Fibroblast of the aortic adventitia (primary cell): ENCODE results near the gene ADAMTSL1. TPM values are rescaled to one million over a fixed set of nuclear protein-coding genes. Genes with fewer than 3 reads are reported as not detected.

Experiments
- DNase-seq: peaks from one replicate; pipeline ENCODE4 v3.0.0-alpha.2; 2010; ENCODE audit warnings: low read depth
- H3K4me3 ChIP-seq: 2 replicates; pipeline ENCODE4 v1.5.1; 2011; ENCODE audit warnings: low read depth, mild to moderate bottlenecking, control low read depth, low read length, moderate library complexity
- total RNA-seq: library from RNA; depleted of rRNA; stranded (reverse); fragments of >200 nt; gene quantifications from 2 replicates; pipeline ENCODE4 v1.2.3, GENCODE V29; 2012; ENCODE audit warnings: low replicate concordance
- TF ChIP-seq, protein P1 (sequence below): IDR thresholded peaks from 2 replicates; pipeline ENCODE4 v1.5.1; 2011; ENCODE audit warnings: mild to moderate bottlenecking, low read length, control low read depth, inconsistent platforms; ENCODE audit not compliant: insufficient read depth

ADAMTSL1 gene
- total RNA-seq, 1 donor = 179 TPM

DNA sequence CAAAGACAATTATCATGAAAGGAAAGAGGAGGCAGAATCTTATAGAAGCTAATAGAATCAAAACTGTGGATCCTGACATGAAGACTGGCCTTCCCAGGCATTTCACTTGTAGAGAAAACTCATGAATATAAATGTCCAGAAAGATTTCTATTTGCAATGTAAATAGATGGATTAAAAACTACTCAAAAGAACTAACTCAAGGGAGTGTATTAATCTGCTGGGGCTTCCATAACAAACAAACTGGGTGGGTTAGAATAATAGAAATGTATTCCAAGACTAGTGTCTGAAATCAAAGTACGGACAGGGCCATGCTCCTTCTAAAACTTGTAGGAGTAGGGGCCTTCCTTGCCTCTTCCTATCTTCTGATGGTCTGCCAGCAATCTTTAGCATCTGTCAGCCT, 267.4 kb downstream of the ADAMTSL1 start:
- TF ChIP-seq, protein P1, sequence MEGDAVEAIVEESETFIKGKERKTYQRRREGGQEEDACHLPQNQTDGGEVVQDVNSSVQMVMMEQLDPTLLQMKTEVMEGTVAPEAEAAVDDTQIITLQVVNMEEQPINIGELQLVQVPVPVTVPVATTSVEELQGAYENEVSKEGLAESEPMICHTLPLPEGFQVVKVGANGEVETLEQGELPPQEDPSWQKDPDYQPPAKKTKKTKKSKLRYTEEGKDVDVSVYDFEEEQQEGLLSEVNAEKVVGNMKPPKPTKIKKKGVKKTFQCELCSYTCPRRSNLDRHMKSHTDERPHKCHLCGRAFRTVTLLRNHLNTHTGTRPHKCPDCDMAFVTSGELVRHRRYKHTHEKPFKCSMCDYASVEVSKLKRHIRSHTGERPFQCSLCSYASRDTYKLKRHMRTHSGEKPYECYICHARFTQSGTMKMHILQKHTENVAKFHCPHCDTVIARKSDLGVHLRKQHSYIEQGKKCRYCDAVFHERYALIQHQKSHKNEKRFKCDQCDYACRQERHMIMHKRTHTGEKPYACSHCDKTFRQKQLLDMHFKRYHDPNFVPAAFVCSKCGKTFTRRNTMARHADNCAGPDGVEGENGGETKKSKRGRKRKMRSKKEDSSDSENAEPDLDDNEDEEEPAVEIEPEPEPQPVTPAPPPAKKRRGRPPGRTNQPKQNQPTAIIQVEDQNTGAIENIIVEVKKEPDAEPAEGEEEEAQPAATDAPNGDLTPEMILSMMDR = no peak
- DNase-seq = no peak
- no peak overlapping the region for H3K4me3 ChIP-seq

DNA sequence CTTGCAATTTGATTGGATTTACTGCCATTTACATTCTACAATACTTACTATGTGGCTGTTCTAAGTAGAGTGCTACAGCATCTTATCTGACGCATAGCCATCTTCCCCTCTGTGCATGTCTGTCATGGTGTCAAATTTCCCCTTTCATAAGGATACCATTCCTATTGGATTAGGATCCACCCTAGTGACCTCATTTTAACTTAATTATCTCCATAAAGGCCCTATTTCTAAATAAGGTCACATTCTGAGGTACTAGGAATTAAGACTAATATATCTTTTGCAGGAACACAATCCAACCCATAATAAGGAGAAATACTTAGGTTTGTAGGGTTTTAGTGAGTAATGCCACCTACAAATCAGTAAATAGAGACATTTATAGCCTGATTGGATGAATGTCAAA, 268.0 kb downstream of the ADAMTSL1 start:
- no peak for DNase-seq
- TF ChIP-seq, protein P1 = no peak
- no peak overlapping the region for H3K4me3 ChIP-seq

DNA sequence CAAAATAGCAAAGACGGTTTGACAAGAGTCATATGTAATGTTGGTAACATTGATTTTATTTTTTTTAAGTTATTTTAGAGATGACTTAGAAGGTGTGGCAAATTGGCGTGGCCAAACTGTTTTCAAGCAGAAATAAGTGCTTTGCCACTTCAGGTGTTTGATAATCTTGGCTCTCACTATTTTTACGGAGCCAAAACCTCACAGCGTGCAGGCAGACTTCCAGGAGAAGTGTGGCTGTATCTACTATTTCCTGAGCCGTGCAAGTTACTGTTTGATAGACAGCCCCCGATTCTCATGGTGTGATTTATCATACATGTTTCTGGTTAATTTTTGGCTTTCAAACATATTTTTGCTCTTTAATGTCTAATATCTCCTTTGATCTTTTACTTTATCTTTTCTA, 269.5 kb downstream of the ADAMTSL1 start:
- no peak overlapping the region for H3K4me3 ChIP-seq
- TF ChIP-seq, protein P1 = no peak
- no peak for DNase-seq

DNA sequence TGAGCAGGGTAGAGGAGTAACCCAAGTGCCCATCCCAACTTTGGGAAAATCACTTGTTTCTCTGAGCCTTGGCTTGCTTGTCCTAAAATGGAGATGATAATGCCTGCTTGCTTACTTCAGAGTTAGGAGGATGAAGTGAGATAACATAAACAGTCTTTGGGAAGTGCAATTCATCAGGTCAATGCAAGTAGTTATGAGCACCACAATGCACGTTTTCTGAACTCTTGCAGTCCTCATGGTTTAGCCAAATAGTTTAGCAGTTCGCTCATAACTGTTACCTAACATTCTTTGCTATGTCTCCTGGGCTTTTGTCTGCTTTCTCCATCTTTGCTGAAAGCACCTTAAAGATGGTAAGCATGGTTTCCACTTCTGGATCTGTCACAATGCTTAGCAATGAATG, 270.0 kb downstream of the ADAMTSL1 start:
- no peak overlapping the region for H3K4me3 ChIP-seq
- TF ChIP-seq, protein P1 = no peak
- peak; percentile 60 for DNase-seq

DNA sequence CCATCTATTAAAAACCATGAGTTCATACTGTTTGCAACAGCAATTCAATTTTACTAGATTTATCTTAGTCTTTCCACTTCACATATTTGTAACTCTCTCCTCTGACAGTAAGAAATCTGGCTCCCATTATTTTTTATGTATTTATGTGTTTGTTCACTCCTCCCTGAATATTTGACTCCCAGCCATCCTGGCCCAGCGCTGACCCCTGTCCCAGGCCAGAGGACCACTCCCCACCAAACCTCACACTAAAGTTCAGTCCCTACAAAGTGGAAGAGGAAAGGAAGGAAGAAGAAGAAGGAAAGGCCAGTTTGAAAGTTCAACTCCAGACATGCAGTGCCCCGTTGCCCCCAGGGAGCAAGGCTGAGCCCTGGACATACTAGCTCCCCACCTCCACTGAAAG, 271.8 kb downstream of the ADAMTSL1 start:
- DNase-seq = no peak
- no peak overlapping the region for H3K4me3 ChIP-seq
- TF ChIP-seq, protein P1 = no peak

DNA sequence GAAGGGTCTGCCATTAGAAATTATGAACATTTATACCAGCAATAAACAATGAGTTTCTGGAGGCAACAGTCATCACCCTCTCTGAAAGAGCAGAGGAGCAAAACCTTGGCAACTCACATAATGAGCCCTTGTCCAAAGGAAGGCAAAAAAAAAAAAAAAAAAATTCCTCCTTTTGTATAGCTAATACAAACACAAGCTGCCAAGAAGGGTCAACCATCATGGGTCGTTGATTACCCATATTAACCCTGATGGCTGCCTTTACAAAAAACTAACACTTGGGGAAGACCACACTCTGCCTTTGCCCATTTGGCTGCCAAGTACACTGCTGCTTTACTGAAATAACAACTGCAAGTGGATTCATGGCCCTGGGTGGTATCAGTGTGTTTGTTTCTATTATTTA, 272.7 kb downstream of the ADAMTSL1 start:
- DNase-seq = no peak
- H3K4me3 ChIP-seq = no peak overlapping the region
- TF ChIP-seq, protein P1 = no peak

DNA sequence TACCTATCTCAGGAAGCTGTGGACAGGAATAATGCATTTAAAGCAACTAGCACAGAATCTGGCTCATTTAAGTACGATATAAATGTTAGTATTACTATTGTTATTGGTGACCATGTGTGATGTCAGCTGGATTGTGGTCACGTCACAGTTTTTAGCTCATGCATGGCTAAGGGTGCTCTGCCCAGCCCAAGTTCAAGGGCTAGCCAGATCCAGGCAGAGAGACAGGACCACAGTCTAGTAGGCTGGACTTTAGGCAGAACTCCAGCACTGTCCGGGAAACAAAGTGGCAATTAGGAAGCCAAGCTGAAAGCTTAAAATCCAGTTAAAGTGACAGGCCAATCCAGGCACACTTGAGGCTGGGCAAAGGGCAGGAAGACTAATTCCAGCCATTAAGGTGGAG, 273.6 kb downstream of the ADAMTSL1 start:
- TF ChIP-seq, protein P1 = no peak
- H3K4me3 ChIP-seq = no peak overlapping the region
- DNase-seq = peak; percentile 56
